Immature natural killer cell (primary cell): ENCODE measurements around the gene OTOS. TPM values are rescaled to one million over a fixed set of nuclear protein-coding genes. Genes with fewer than 3 reads are reported as not detected.
A peak's percentile ranks its signal among the peaks of the same experiment; 100 is the strongest.

ENCODE experiments used
- DNase-seq, 3 donors: peaks; one replicate each; pipeline ENCODE4 v3.0.0; 2022; ENCODE audit warnings: mixed read lengths in 1 of 3
- H3K27ac Mint-ChIP-seq, 6 donors: one replicate each; pipeline ENCODE4 v1.8.0; 2020; ENCODE audit warnings: mixed read lengths in 6 of 6, mild to moderate bottlenecking in 5 of 6, inconsistent platforms in 4 of 6, moderate library complexity in 3 of 6
- H3K27me3 Mint-ChIP-seq, 3 donors: one replicate each; pipeline ENCODE4 v1.8.0; 2020 to 2021; ENCODE audit warnings: low read depth in 3 of 3, mild to moderate bottlenecking in 3 of 3, mixed read lengths in 3 of 3, moderate library complexity in 3 of 3, inconsistent platforms in 1 of 3
- H3K36me3 Mint-ChIP-seq, 3 donors: one replicate each; pipeline ENCODE4 v1.8.0; 2020; ENCODE audit warnings: mixed read lengths in 3 of 3, inconsistent platforms in 2 of 3, mild to moderate bottlenecking in 2 of 3
- H3K4me1 Mint-ChIP-seq, 2 donors: one replicate each; pipeline ENCODE4 v1.8.0; 2020; ENCODE audit warnings: inconsistent platforms in 2 of 2, mild to moderate bottlenecking in 2 of 2, mixed read lengths in 2 of 2, moderate library complexity in 1 of 2
- H3K4me3 Mint-ChIP-seq, 5 donors: one replicate each; pipeline ENCODE4 v1.8.0; 2020; ENCODE audit warnings: mild to moderate bottlenecking in 5 of 5, mixed read lengths in 5 of 5, inconsistent platforms in 3 of 5, moderate library complexity in 3 of 5
- H3K9me3 Mint-ChIP-seq, 6 donors: one replicate each; pipeline ENCODE4 v1.8.0; 2020; ENCODE audit warnings: mild to moderate bottlenecking in 6 of 6, mixed read lengths in 6 of 6, inconsistent platforms in 4 of 6, moderate library complexity in 3 of 6
- polyA plus RNA-seq, 3 donors: library from polyadenylated mRNA; unstranded; fragments of 300-500 nt; fragmentation: Illumina TruSeq; gene quantifications; one replicate each; pipeline ENCODE4 v1.2.3, GENCODE V29; 2021

The OTOS gene
- polyA plus RNA-seq, 3 donors from 2014 or later, result not detected

GRCh38 chr2:240123821-240124650 is 16.4 kb downstream of the OTOS start:
- DNase-seq, result no peak
- H3K27me3 Mint-ChIP-seq, result peaks cover 0 to 4% (median 1%) of the 10 kb centered on the region in 3 donors
- no peak overlapping the region for H3K4me3 Mint-ChIP-seq
- H3K36me3 Mint-ChIP-seq, result peaks cover 9 to 11% (median 11%) of the 10 kb centered on the region in 3 donors
- H3K4me1 Mint-ChIP-seq, result no peaks in the 10 kb centered on the region
- no peaks in the 10 kb centered on the region for H3K9me3 Mint-ChIP-seq
- H3K27ac Mint-ChIP-seq, result no peak overlapping the region

GRCh38 chr2:240121675-240122074 is 18.8 kb downstream of the OTOS start:
- H3K9me3 Mint-ChIP-seq, result no peaks in the 10 kb centered on the region
- H3K27me3 Mint-ChIP-seq, result peaks cover 0 to 4% (median 1%) of the 10 kb centered on the region in 3 donors
- H3K27ac Mint-ChIP-seq, result no peak overlapping the region
- no peak overlapping the region for H3K4me3 Mint-ChIP-seq
- DNase-seq, result no peak
- H3K4me1 Mint-ChIP-seq, result no peaks in the 10 kb centered on the region
- H3K36me3 Mint-ChIP-seq, result peaks cover 6 to 9% (median 9%) of the 10 kb centered on the region in 3 donors

- peaks cover 0 to 4% (median 1%) of the 10 kb centered on the region in 3 donors for H3K27me3 Mint-ChIP-seq
- no peaks in the 10 kb centered on the region for H3K4me1 Mint-ChIP-seq
- H3K9me3 Mint-ChIP-seq, result no peaks in the 10 kb centered on the region
- no peak for DNase-seq
- H3K36me3 Mint-ChIP-seq, result peaks cover 6% of the 10 kb centered on the region in 3 donors
- H3K4me3 Mint-ChIP-seq, result no peak overlapping the region
- no peak overlapping the region for H3K27ac Mint-ChIP-seq
These were observed 19.3 kb downstream of the OTOS start for GRCh38 chr2:240121190-240121589.

GRCh38 chr2:240114233-240114632 is 26.2 kb downstream of the OTOS start:
- Mint-ChIP-seq H3K36me3 (no peaks in the 10 kb centered on the region), H3K4me1 (no peaks in the 10 kb centered on the region), H3K9me3 (no peaks in the 10 kb centered on the region), H3K27me3 (peaks cover 0 to 13% (median 4%) of the 10 kb centered on the region in 3 donors), H3K4me3 (no peak overlapping the region), H3K27ac (no peak overlapping the region)
- no peak for DNase-seq

- H3K36me3 Mint-ChIP-seq, result no peaks in the 10 kb centered on the region
- H3K9me3 Mint-ChIP-seq, result no peaks in the 10 kb centered on the region
- DNase-seq, result no peak
- H3K27me3 Mint-ChIP-seq, result peaks cover 0 to 13% (median 4%) of the 10 kb centered on the region in 3 donors
- H3K27ac Mint-ChIP-seq, result no peak overlapping the region
- no peak overlapping the region for H3K4me3 Mint-ChIP-seq
- H3K4me1 Mint-ChIP-seq, result no peaks in the 10 kb centered on the region
These were observed 27.4 kb downstream of the OTOS start for GRCh38 chr2:240112914-240113690.

GRCh38 chr2:240111253-240111652 is 29.2 kb downstream of the OTOS start:
- Mint-ChIP-seq H3K36me3 (no peaks in the 10 kb centered on the region), H3K4me3 (no peak overlapping the region), H3K27ac (no peak overlapping the region), H3K9me3 (no peaks in the 10 kb centered on the region), H3K4me1 (no peaks in the 10 kb centered on the region), H3K27me3 (peaks cover 0 to 13% (median 5%) of the 10 kb centered on the region in 3 donors)
- DNase-seq, result no peak

GRCh38 chr2:240109386-240109785 is 31.1 kb downstream of the OTOS start:
- DNase-seq, result no peak
- H3K4me3 Mint-ChIP-seq, result no peak overlapping the region
- H3K27me3 Mint-ChIP-seq, result peaks cover 0 to 6% (median 5%) of the 10 kb centered on the region in 3 donors
- H3K4me1 Mint-ChIP-seq, result no peaks in the 10 kb centered on the region
- no peaks in the 10 kb centered on the region for H3K9me3 Mint-ChIP-seq
- H3K27ac Mint-ChIP-seq, result peak overlapping the region in 1 of 6 donors; percentile 46
- no peaks in the 10 kb centered on the region for H3K36me3 Mint-ChIP-seq

- H3K4me1 Mint-ChIP-seq, result no peaks in the 10 kb centered on the region
- H3K9me3 Mint-ChIP-seq, result no peaks in the 10 kb centered on the region
- H3K27me3 Mint-ChIP-seq, result peaks cover 0 to 6% (median 4%) of the 10 kb centered on the region in 3 donors
- DNase-seq, result no peak
- H3K36me3 Mint-ChIP-seq, result no peaks in the 10 kb centered on the region
- no peak overlapping the region for H3K4me3 Mint-ChIP-seq
- no peak overlapping the region for H3K27ac Mint-ChIP-seq
These were observed 33.0 kb downstream of the OTOS start for GRCh38 chr2:240107477-240107796.

- no peaks in the 10 kb centered on the region for H3K4me1 Mint-ChIP-seq
- no peak overlapping the region for H3K4me3 Mint-ChIP-seq
- no peak for DNase-seq
- H3K9me3 Mint-ChIP-seq, result no peaks in the 10 kb centered on the region
- H3K27ac Mint-ChIP-seq, result no peak overlapping the region
- H3K36me3 Mint-ChIP-seq, result no peaks in the 10 kb centered on the region
- H3K27me3 Mint-ChIP-seq, result peaks cover 0 to 4% (median 3%) of the 10 kb centered on the region in 3 donors
These were observed 33.5 kb downstream of the OTOS start for GRCh38 chr2:240106765-240107476.

- Mint-ChIP-seq H3K36me3 (no peaks in the 10 kb centered on the region), H3K9me3 (no peaks in the 10 kb centered on the region), H3K4me3 (no peak overlapping the region), H3K4me1 (no peaks in the 10 kb centered on the region), H3K27ac (no peak overlapping the region), H3K27me3 (peaks cover 0 to 3% (median 0%) of the 10 kb centered on the region in 3 donors)
- DNase-seq, result no peak
These were observed 34.5 kb downstream of the OTOS start for GRCh38 chr2:240105982-240106381.

GRCh38 chr2:240103136-240103535 is 37.3 kb downstream of the OTOS start:
- Mint-ChIP-seq H3K27me3 (peaks cover 4 to 12% (median 7%) of the 10 kb centered on the region in 3 donors), H3K27ac (no peak overlapping the region), H3K9me3 (no peaks in the 10 kb centered on the region), H3K4me1 (no peaks in the 10 kb centered on the region), H3K36me3 (no peaks in the 10 kb centered on the region), H3K4me3 (no peak overlapping the region)
- DNase-seq, result no peak

GRCh38 chr2:240098349-240098748 is 42.1 kb downstream of the OTOS start:
- Mint-ChIP-seq H3K36me3 (peaks cover 0 to 4% (median 0%) of the 10 kb centered on the region in 3 donors), H3K4me1 (no peaks in the 10 kb centered on the region), H3K4me3 (no peak overlapping the region), H3K27ac (no peak overlapping the region), H3K27me3 (peaks cover 17 to 33% (median 22%) of the 10 kb centered on the region in 3 donors), H3K9me3 (peaks cover 0 to 7% (median under 1%) of the 10 kb centered on the region in 6 donors)
- DNase-seq, result no peak

GRCh38 chr2:240095556-240096523 is 44.6 kb downstream of the OTOS start:
- Mint-ChIP-seq H3K27me3 (peaks cover 21 to 36% (median 24%) of the 10 kb centered on the region in 3 donors), H3K4me1 (no peaks in the 10 kb centered on the region), H3K36me3 (peaks cover 0 to 4% (median 0%) of the 10 kb centered on the region in 3 donors), H3K9me3 (peaks cover 0 to 7% (median under 1%) of the 10 kb centered on the region in 6 donors), H3K27ac (no peak overlapping the region), H3K4me3 (no peak overlapping the region)
- DNase-seq, result no peak
